ENCODE measurements around the gene ACOX3. TPM values are rescaled to one million over a fixed set of nuclear protein-coding genes. Genes with fewer than 3 reads are reported as not detected.

ACOX3 gene
- polyA plus RNA-seq, 1 donor (not counting 4 experiments of a cell fraction or from before 2014, with no cell fraction given), result 6.7 TPM

GRCh38 chr4:8335848-8336247, 104.7 kb downstream of the ACOX3 start:
- dilution Hi-C loops (cut with MboI; ENCODE audit: extremely low pct_ligation_motif_present, low sequenced_read_pairs), result no loop called here
- Histone ChIP-seq H3K4me3 (ENCODE audit: control insufficient read depth in 2 of 3, extremely low read depth in 1 of 3, insufficient read depth in 2 of 3, low read depth in 1 of 3, low read length in 3 of 3) (no peak overlapping the region), H3K36me3 (ENCODE audit: control insufficient read depth in 2 of 2, extremely low read depth in 1 of 2, insufficient read depth in 2 of 2, low read length in 2 of 2) (no peaks in the 10 kb centered on the region), H4K20me1 (ENCODE audit: control insufficient read depth, extremely low read depth, insufficient read depth, low read length) (no peaks in the 10 kb centered on the region), H3K4me2 (ENCODE audit: control insufficient read depth, extremely low read depth, insufficient read depth, low read depth, low read length) (peak overlapping the region; percentile 89), H3K9ac (ENCODE audit: control insufficient read depth, extremely low read depth, insufficient read depth, low read length) (no peak overlapping the region), H3K9me3 (ENCODE audit: control insufficient read depth, low read depth, low read length) (no peaks in the 10 kb centered on the region), H3K27ac (ENCODE audit: control insufficient read depth, insufficient read depth, low read length) (no peak overlapping the region), H2AFZ (ENCODE audit: control insufficient read depth, low read length) (no peak overlapping the region), H3K4me1 (ENCODE audit: control insufficient read depth, extremely low read depth, insufficient read depth, low read length) (peaks cover 23% of the 10 kb centered on the region), H3K9me1 (ENCODE audit: control insufficient read depth, extremely low read depth, insufficient read depth, low read length) (no peaks in the 10 kb centered on the region), H3K27me3 (ENCODE audit: control insufficient read depth, extremely low read depth, insufficient read depth, low read length) (no peaks in the 10 kb centered on the region), H3K79me2 (ENCODE audit: control insufficient read depth, insufficient read depth, low read length) (no peaks in the 10 kb centered on the region)
- peak; percentile 29 for FAIRE-seq
- TF ChIP-seq CTCF (optimal IDR thresholded peaks at IDR 0.05 in 1 of 3, IDR thresholded peaks at IDR 0.05 in 1 of 3, conservative IDR thresholded peaks at IDR 0.05 in 1 of 3; ENCODE audit: extremely low read depth in 1 of 3, insufficient read depth in 2 of 3, low read length in 3 of 3), result no peak
- DNase-seq (ENCODE audit: low read depth, low spot score), result no peak

DNA sequence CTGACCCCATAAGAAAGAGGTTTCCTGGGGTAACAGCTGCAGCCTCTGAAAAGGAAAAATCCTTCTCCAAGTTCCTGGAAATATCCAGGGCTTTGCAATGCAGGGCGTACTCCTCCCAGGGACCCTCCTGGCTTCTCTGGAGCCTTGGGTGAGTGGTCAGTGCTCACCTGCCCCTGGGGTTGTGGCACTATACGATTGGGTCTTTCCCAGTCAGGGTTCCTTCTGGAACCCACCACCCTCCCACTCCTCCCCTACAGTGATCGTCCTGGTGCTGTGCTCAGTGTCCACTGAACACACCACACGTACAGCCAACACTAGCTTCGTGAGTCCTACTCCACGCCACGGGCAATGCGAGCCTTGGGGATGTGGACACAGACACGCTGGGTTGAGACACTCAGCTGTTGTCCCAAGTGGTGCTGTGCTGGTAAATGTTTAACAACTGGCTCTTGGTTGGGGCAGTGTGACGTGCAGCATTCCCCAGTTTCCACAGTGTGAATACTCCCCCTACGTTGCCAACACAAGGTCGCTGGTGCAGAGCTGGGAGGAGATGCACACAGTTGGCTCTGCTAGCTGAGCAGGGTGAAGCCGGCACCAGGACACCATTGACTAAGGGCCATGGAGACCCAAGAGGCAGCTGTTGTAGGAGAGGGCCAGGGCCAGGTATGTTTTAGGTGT, 105.6 kb downstream of the ACOX3 start:
- FAIRE-seq, result no peak
- dilution Hi-C loops (cut with MboI; ENCODE audit: extremely low pct_ligation_motif_present, low sequenced_read_pairs), result no loop called here
- no peak for TF ChIP-seq EZH2 (IDR thresholded peaks at IDR 0.05; ENCODE audit: low read length)
- TF ChIP-seq CTCF (optimal IDR thresholded peaks at IDR 0.05 in 1 of 3, IDR thresholded peaks at IDR 0.05 in 1 of 3, conservative IDR thresholded peaks at IDR 0.05 in 1 of 3; ENCODE audit: extremely low read depth in 1 of 3, insufficient read depth in 2 of 3, low read length in 3 of 3), result no peak
- no peaks in the 10 kb centered on the region for H3K36me3 ChIP-seq (ENCODE audit: control insufficient read depth in 2 of 2, extremely low read depth in 1 of 2, insufficient read depth in 2 of 2, low read length in 2 of 2)
- no peaks in the 10 kb centered on the region for H3K9me3 ChIP-seq (ENCODE audit: control insufficient read depth, low read depth, low read length)
- no peaks in the 10 kb centered on the region for H3K27me3 ChIP-seq (ENCODE audit: control insufficient read depth, extremely low read depth, insufficient read depth, low read length)
- H3K27ac ChIP-seq (ENCODE audit: control insufficient read depth, insufficient read depth, low read length), result no peak overlapping the region
- no peaks in the 10 kb centered on the region for H3K9me1 ChIP-seq (ENCODE audit: control insufficient read depth, extremely low read depth, insufficient read depth, low read length)
- H3K9ac ChIP-seq (ENCODE audit: control insufficient read depth, extremely low read depth, insufficient read depth, low read length), result no peak overlapping the region
- peaks cover 23% of the 10 kb centered on the region for H3K4me1 ChIP-seq (ENCODE audit: control insufficient read depth, extremely low read depth, insufficient read depth, low read length)
- no peaks in the 10 kb centered on the region for H4K20me1 ChIP-seq (ENCODE audit: control insufficient read depth, extremely low read depth, insufficient read depth, low read length)
- no peak overlapping the region for H2AFZ ChIP-seq (ENCODE audit: control insufficient read depth, low read length)
- H3K79me2 ChIP-seq (ENCODE audit: control insufficient read depth, insufficient read depth, low read length), result no peaks in the 10 kb centered on the region
- H3K4me2 ChIP-seq (ENCODE audit: control insufficient read depth, extremely low read depth, insufficient read depth, low read depth, low read length), result no peak overlapping the region
- DNase-seq (ENCODE audit: low read depth, low spot score), result no peak
- no peak overlapping the region for H3K4me3 ChIP-seq (ENCODE audit: control insufficient read depth in 2 of 3, extremely low read depth in 1 of 3, insufficient read depth in 2 of 3, low read depth in 1 of 3, low read length in 3 of 3)

Data from keratinocyte (primary cell).